ENCODE data around the gene DIABLO.
A peak's percentile ranks its signal among the peaks of the same experiment; 100 is the strongest.
"Not testable (repeated sequence)": the region's sequence is repeated elsewhere in the genome, so short reads cannot be mapped to it uniquely, and the experiment has no call there.

Gene DIABLO

DNA sequence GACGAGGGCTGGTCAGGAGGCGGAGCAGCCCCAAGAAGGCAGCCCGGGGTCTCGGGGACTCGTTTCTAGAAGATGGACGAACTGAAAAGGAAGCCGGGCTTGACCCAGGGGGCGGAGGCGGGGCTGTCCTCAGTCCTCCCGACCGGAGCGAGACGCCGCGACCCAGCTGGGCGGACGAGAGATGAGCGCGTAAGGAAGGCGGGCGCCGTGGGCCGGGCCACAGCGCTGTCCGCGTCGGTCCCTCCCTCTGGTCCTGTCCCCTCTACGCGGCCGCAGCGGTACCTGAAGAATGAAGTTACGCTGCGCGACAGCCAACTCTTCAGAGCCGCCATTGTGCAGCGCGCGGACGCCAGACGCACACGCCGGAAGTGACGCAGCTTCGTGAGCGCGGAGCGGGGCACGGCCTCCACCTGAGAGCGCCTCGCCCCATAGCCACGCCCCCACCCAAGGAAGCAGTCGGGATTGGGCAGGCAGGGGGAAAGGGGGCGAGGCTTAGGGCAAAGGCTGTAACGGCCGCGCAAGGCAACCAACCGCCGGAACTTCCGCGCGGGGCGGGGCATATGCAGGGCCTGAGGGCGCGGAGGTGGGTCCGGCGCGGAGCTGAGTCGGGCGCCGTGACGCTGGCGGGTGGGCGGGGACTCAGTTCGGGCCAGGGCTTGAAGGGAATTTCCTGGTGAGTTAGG, at the start of gene DIABLO:
DIABLO (minus strand) TSS at position 370 of the 683 bp plus-strand sequence; CDS start at position 332, 38 bp downstream.
- peak; percentile 99 to 100 (median 100) for DNase-seq
- intact Hi-C loops (cut with DNase I): loop anchor here (5.0 to 10.0 kb wide), 2 partner anchors 41 to 279 kb away; partner anchors contain the start of genes VPS33A and ZCCHC8

DNA sequence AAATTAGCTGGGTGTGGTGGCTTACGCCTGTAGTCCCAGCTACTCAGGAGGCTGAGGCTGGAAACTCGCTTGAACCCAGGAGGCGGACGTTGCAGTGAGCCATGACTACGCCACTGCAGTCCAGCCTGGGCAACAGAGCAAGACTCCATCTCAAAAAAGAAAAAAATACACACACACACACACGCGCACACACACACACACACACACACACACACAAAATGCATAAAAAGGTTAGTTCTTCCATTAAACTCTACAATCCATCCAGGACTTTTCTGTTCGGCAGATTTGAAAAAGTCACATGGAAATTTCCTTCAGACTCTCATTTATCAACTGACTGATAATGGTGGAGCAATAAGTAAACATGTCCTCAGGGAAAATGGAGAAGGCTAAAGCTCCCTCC, 49.6 kb upstream of the DIABLO start:
- intact Hi-C loops (cut with DNase I): no loop called here
- DNase-seq: no peak

DNA sequence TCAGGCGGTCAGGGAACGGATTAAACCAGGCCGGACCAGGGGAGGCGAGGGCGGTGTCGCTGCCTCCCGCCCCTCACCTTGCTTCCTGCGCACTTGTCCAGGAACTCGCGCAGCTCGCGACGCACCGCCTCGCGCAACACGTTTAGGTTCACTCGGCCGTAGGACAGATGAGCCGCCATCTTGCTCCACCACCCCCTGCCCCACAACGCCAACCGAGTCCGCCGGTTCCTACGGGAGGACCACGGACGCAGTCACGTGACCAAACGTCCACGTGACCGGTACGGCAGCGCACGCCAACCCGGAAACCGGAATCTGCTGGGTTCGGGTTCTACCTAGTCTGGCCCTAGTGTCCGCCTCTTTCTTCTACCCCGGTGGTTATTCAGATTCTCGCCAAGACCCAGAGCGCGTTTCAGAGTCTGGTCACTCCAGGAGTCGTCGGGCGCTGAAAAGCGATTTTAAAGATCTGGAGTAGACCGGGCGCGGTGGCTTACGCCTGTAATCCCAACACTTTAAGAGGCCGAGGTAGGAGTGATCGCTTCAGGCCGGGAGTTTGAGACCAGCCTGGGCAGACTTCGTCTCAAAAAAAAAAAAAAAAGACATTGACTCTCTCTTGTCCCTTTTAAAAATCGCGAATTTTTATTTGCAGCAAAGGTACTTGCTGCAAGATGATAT, 40.5 kb upstream of the DIABLO start, which contains the start of gene VPS33A:
VPS33A (minus strand) TSS at position 265 of the 672 bp plus-strand sequence; CDS start at position 179, 86 bp downstream.
- intact Hi-C loops (cut with DNase I): loop anchor here (5.0 kb wide), 1 partner anchor 39 kb away; the partner anchor contains the start of gene DIABLO
- DNase-seq: peak; percentile 92 to 99 (median 97)

DNA sequence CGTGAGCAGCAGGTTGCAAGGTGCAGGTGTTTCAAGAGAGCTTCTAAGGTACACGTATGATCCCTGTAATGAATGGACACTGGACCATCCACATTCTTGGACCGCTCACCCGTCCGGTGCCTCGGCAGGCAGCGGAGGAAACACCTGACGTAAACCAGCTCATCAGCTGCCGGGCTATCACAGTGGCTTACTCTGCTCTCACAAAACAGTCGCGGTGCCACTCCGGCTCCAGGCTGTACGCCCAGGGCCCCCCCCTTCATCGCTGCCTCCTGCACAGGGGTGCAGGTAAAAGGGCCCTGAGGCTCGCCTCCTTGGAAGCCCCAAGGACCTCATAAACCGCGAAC, 40.0 kb upstream of the DIABLO start:
- DNase-seq: peak in 27 of 42 donors; percentile 11 to 65 (median 36)
- intact Hi-C loops (cut with DNase I): loop anchor here (5.0 kb wide), 1 partner anchor 39 kb away; the partner anchor contains the start of gene DIABLO

DNA sequence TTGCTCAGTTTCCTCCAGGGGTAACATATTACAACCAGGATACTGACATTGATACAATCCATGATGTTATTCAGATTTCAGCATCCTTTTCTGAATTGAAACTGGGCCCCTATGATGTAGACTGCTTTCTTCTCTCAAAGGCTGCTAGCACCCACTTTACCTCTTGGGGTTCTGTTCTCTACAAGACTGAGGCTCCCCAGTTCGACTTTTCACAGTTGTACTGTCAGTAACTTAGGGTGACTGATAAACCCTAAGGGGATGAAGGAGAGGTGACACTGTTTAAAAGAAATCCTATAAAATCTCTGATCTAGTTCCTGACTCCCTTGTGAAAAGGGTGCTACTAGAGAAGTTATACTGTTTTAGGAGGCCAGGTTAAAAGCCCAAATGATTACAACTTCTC, 39.6 kb upstream of the DIABLO start:
- intact Hi-C loops (cut with DNase I): loop anchor here (5.0 kb wide), 1 partner anchor 38 kb away; the partner anchor contains the start of gene DIABLO
- no peak for DNase-seq

DNA sequence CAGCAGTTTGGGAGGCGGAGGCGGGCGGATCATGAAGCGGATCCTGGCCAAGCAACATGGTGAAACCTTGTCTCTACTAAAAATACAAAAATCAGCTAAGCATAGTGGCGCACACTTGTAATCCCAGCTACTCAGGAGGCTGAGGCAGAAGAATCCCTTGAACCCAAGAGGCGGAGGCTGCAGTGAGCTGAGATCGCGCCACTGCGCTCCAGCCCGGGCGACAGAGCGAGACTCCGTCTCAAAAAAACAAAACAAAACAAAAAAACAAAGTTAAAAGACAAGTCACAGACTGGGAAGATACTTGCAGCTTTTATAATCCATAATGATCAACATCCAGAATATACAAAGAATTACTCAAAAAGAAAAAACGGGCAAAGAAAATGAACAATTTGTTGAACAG, 34.9 kb upstream of the DIABLO start:
- intact Hi-C loops (cut with DNase I); DNase-seq: not testable (repeated sequence)

DNA sequence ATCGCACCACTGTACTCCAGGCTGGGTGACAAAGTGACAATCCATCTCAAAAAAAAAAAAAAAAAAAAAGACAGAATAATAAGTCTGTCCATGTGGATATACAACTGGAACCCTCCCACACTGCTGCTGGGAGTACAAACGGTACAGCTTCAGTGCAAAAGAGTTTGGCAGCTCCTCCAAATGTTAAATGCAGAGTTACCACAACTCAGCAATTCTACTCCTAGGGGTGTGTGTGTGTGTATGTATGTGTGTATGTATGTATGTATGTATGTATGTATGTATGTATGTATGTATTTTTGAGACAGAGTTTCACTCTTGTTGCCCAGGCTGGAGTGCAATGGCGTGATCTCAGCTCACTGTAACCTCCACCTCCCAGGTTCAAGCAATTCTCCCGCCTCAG, 33.1 kb upstream of the DIABLO start:
- intact Hi-C loops (cut with DNase I); DNase-seq: not testable (repeated sequence)

DNA sequence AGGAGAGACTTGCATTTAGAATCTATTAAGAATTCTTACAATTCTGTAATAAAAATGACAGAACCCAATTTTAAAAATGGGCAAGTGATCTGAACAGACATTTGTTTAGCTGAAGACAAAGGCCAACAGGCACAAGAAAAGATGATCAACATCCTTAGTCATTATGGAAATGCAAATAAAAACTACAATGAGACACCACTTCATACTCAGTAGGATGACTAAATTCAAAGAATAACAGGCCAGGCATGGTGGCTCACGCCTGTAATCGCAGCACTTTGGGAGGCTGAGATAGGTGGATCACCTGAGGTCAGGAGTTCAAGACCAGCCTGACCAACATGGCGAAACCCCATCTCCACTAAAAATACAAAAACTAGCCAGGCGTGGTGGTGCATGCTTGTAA, 32.6 kb upstream of the DIABLO start:
- DNase-seq; intact Hi-C loops (cut with DNase I): not testable (repeated sequence)

DNA sequence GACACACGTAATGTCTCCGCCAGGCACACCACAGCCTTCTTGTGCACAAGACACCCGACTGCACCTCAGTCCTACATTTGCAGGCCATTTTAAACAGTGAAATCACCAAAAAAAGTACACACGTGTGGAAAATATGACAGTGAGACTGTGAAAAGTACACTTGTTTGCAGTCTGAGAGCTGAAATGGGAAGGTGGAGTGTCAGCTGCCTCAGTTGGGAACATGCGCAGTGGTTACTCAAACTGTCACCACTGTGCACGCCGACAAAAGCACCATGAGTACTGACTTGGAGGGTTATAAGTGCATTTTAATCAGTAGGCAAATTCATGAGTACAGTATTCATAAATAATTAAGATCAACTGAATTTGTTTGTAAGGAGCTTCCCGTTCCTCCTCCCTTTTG, 24.7 kb upstream of the DIABLO start:
- intact Hi-C loops (cut with DNase I): no loop called here

DNA sequence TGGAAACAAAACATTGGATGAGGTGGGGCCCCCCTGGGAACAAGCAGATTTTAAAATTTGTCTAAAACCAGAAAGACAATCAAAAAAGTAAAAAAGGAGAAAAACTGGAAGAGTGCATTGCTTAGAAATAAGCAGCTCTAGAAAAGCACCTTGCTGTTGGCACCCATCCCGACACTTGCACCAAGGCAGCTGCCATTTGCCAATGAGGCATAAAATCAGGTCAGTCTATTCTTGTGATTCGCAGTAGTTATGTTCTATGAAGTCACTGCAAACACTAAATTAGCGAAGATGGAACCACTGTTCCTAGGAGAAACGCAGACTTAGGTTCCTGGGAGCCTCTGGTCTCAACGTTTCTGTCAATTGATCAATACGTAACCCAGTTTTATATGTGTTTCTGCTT, 24.2 kb upstream of the DIABLO start:
- DNase-seq: no peak
- intact Hi-C loops (cut with DNase I): no loop called here

More for the DNA sequence above, 24.7 kb upstream of the DIABLO start:
- DNase-seq: no peak

DNA sequence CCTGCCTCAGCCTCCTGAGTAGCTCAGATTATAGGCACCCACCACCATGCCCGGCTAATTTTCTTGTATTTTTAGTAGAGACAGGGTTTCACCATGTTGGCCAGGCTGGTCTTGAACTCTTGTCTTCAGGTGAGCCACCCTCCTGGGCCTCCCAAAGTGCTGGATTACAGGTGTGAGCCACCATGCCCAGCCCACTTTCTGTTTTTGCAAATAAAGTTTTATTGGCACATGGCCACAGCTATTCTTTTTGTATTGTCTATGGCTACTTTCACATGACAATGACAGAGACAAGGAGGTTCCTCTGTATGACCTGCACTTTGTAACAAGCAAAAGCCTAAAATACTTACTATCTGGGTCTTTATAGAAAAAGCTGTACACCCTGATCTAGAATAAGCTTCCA, 19.7 kb upstream of the DIABLO start:
- DNase-seq: no peak
- intact Hi-C loops (cut with DNase I): no loop called here

DNA sequence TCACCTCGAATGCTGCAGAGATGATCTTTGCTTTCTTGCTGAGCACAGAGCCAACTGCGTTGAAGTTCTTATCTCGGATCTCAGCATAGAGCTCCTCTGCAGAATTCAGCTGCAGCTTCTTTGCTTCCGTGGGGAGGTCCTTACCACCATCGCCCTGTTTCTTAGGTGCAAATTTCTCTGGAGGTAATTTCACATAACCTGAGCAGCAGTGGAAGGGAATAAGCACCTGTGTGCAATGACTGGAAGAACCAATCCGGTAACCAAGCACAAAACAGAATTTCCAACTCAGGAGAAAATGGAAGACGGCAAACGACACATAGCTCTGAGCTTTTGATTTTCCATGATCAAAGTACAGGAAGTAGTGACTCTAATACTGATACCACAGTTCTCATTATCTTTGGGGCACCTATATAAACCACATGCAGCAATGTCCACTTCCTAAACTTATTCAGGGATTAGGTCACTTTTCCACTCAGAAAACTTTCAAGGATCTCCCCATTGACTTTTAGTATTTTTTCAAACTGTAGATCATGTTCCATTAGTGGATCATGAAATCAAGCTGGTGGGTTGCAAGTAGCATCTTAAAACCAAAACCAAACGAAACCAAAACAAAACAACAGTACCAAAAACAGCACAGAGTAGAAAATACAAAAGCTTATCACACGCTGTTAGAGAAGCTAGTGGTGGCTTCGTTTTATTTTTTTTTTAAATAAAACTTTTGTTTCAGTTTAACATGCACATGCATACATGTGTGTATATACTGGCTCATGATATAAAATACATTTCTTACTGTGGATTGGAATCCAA, 18.9 kb upstream of the DIABLO start:
- intact Hi-C loops (cut with DNase I): no loop called here
- no peak for DNase-seq

DNA sequence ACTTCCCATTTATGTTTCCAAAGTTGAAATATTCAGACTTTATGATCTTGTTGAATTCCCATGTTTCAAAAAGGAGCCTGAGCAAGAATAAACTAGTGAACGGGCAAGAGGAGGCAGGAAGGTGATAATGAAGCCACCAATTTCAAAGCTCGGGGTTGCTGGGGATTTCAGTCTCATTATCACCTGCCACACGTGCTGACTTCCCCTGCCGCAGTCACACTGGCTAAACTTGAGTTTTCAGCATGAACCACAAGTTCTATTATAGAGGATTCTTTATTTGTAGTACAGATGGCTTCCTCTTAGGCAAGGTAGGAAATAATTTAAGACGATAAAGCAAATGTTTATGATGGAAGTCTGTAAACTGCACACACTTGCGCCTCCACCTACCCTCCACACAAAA, 18.1 kb upstream of the DIABLO start:
- intact Hi-C loops (cut with DNase I): no loop called here

DNA sequence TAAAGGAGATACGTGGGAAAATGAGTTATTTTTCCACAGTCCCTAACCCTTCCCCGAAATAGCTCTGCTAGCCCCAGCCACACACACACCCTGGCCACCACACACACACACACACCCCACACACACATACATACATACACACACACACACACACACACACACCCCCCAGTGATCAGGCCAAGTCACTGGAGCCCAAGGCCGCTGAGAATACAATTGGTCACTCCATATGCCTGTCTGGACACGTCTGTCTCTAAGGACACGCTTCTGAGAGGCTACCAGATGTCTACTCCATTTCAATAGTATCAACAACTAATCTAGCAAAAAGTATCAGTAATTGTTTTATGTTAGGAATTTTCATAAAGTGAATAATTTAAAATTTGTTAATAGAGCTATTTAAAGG, 13.0 kb upstream of the DIABLO start:
- intact Hi-C loops (cut with DNase I): no loop called here
- DNase-seq: no peak

More for the DNA sequence above, 18.1 kb upstream of the DIABLO start:
- DNase-seq: no peak

DNA sequence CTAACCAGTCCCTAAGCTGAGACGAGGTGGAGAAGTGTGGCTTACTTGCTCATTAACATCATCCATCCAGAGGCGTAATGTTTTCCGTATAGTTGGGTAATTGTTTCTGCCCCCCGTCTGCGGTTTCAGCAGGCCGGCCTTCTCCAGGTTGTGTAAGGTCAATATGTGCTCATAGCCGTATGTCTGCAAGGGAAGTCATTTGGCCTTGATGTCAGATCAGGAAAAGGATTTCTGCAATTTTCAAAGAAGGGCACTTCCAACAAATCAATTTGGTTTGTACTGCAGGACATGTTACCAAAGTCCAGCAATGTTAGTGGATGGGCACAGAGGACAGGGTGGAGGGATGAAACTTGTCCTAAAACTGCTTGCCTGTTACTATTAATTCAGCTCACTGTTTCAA, 9.9 kb upstream of the DIABLO start:
- DNase-seq: no peak
- intact Hi-C loops (cut with DNase I): no loop called here

DNA sequence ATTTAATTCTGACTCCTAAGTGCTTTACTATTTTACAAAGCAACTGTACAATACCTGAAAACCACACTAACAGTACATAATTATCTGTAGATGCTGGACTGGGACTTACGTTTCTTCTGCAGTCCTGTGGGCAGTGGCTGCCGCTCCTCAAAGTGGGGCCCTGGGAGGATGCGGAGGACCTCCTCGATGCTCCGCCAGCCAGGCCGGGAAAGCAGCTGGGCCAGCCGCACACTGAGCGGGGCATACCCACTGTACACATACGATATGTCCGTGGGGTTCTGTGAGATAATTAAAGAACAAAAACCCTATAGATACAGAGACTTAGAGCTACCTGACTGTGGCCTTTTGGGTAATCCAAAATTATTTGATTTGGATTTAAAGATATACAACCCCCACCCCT, 6.8 kb upstream of the DIABLO start:
- DNase-seq: no peak
- intact Hi-C loops (cut with DNase I): no loop called here

DNA sequence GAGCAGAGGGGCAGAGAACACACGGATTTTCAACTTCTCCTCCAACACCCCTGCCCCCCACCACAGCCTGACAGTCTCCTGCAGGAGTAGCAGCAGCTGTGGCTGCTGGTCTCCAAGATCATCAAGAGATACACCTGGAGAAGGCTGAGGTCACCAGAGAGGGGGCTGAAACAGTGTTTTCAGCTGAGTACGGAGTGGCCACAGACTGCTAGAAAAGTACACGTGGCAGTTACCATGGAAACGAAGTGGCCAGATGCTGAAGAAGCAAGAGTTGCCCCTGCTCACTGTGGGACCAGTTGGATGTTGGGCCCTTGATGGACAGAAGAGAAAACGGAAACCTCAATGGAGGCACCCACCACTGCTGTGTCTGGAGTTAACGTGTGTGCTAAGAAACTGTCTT, 4.9 kb upstream of the DIABLO start:
- no peak for DNase-seq
- intact Hi-C loops (cut with DNase I): no loop called here

DNA sequence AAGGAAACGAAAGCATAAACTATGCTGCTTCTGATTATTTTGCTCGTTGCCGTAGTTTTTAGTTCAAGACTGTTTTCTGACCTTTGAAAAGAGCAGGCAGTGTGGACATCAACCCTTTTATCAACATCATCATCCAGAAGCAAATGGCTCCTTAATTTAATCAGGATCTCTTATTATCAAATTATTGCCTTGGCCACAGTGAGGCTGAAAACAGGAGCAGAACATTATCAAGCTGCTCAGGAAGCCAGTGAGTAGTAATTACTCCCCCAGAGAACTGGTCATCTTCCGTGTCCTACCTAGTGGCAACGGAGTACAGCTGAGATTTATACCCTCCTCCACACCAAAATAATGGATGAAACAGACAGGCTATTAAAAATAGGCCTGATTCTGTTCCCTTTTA, 2.2 kb upstream of the DIABLO start:
- intact Hi-C loops (cut with DNase I): loop anchor here (5.0 to 10.0 kb wide), 2 partner anchors 39 to 277 kb away; partner anchors contain the start of genes VPS33A and ZCCHC8
- no peak for DNase-seq

DNA sequence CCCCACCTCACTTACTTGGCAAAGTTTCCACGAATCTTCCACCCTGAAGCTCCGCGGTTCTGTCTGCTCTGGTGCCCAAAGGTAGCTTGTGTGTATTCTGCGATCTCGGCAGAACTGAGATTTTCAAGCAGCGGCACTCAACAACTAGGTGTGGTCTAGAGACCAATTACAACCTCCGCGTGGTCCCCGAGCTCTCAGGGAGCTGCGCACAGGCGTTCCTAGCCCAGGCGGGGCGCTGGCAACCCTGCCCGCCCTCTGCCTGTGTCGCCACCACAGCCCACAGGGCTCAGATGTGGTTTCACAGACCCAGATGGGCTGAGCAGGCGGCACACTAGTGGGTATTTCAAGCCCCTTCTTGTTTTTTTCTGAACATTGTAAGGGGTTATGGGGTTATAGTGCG, 1.5 kb upstream of the DIABLO start:
- DNase-seq: no peak
- intact Hi-C loops (cut with DNase I): loop anchor here (5.0 to 10.0 kb wide), 2 partner anchors 40 to 277 kb away; partner anchors contain the start of genes VPS33A and ZCCHC8
